SK-N-SH treated with all-trans-retinoic acid at 6 μM for 48 hours (cell line): Measurements from ENCODE around the gene CLSTN2.

Experiments
- ATAC-seq: fragments of 200-7000 bp; cut with Tn5 transposase; 3 replicates; pipeline ENCODE4 v1.9.1; 2020; ENCODE audit warnings: mild to moderate bottlenecking, moderate library complexity
- ARNTL ChIP-seq: fragments of 450-650 bp; formaldehyde crosslinking; IDR thresholded peaks from 2 replicates; pipeline ENCODE4 v1.5.0; 2020; ENCODE audit warnings: low read depth, mild to moderate bottlenecking, moderate library complexity, borderline replicate concordance
- BACH2 ChIP-seq: fragments of 250-450 bp; sonication (Bioruptor Pico); IDR thresholded peaks from 2 replicates; pipeline ENCODE4 v1.9.0; 2021; ENCODE audit warnings: mild to moderate bottlenecking, borderline replicate concordance
- CSDC2 ChIP-seq: fragments of 250-450 bp; sonication (Bioruptor Pico); IDR thresholded peaks from 2 replicates; pipeline ENCODE4 v1.5.0; 2020; ENCODE audit warnings: mild to moderate bottlenecking, moderate library complexity
- ESRRG ChIP-seq: fragments of 250-450 bp; sonication (Bioruptor Pico); IDR thresholded peaks from 2 replicates; pipeline ENCODE4 v1.6.1; 2021; ENCODE audit warnings: mild to moderate bottlenecking
- GLIS3 ChIP-seq: fragments of 250-450 bp; sonication (Bioruptor Pico); IDR thresholded peaks from 2 replicates; pipeline ENCODE4 v1.5.0; 2020; ENCODE audit warnings: mild to moderate bottlenecking, moderate library complexity
- ISL1 ChIP-seq: fragments of 250-450 bp; sonication (Bioruptor Pico); IDR thresholded peaks from 2 replicates; pipeline ENCODE4 v2.1.2; 2022; ENCODE audit warnings: mild to moderate bottlenecking, moderate library complexity
- OSR1 ChIP-seq: fragments of 250-450 bp; sonication (Bioruptor Pico); IDR thresholded peaks from 2 replicates; pipeline ENCODE4 v1.8.0; 2022; ENCODE audit warnings: moderate library complexity, mild to moderate bottlenecking, inconsistent platforms
- PPARA ChIP-seq: fragments of 250-450 bp; sonication (Bioruptor Pico); IDR thresholded peaks from 2 replicates; pipeline ENCODE4 v1.5.0; 2020; ENCODE audit warnings: mild to moderate bottlenecking, borderline replicate concordance
- RARB ChIP-seq: fragments of 250-450 bp; sonication (Bioruptor Pico); IDR thresholded peaks from 2 replicates; pipeline ENCODE4 v1.8.0; 2021; ENCODE audit warnings: mild to moderate bottlenecking, moderate library complexity
- SNAI2 ChIP-seq: fragments of 250-450 bp; sonication (Bioruptor Pico); IDR thresholded peaks from 2 replicates; pipeline ENCODE4 v1.5.0; 2020; ENCODE audit warnings: mild to moderate bottlenecking, moderate library complexity
- TCF4 ChIP-seq: fragments of 250-450 bp; sonication (Bioruptor Pico); IDR thresholded peaks from 2 replicates; pipeline ENCODE4 v1.8.0; 2021; ENCODE audit warnings: mild to moderate bottlenecking, moderate library complexity, borderline replicate concordance
- TOX ChIP-seq: fragments of 250-450 bp; sonication (Bioruptor Pico); IDR thresholded peaks from 2 replicates; pipeline ENCODE4 v1.8.0; 2021; ENCODE audit warnings: mild to moderate bottlenecking, moderate library complexity, borderline replicate concordance
- ZC3H10 ChIP-seq: fragments of 250-450 bp; sonication (Bioruptor Pico); IDR thresholded peaks from 2 replicates; pipeline ENCODE4 v1.5.1; 2021; ENCODE audit warnings: mild to moderate bottlenecking, moderate library complexity
- ZFP3 ChIP-seq: fragments of 250-450 bp; sonication (Bioruptor Pico); IDR thresholded peaks from 2 replicates; pipeline ENCODE4 v1.5.0; 2020; ENCODE audit warnings: mild to moderate bottlenecking, moderate library complexity
- ZFP30 ChIP-seq: fragments of 450-650 bp; formaldehyde crosslinking; IDR thresholded peaks from 2 replicates; pipeline ENCODE4 v1.5.0; 2022; ENCODE audit warnings: mild to moderate bottlenecking, moderate library complexity
- ZNF565 ChIP-seq: fragments of 450-650 bp; formaldehyde crosslinking; conservative IDR thresholded peaks from 2 replicates; pipeline ENCODE4 v1.5.0; 2020; ENCODE audit warnings: low read depth, mild to moderate bottlenecking, moderate library complexity
- ZNF70 ChIP-seq: fragments of 450-650 bp; formaldehyde crosslinking; IDR thresholded peaks from 2 replicates; pipeline ENCODE4 v1.5.0; 2020; ENCODE audit warnings: mild to moderate bottlenecking, moderate library complexity
- ZNF8 ChIP-seq: fragments of 450-650 bp; formaldehyde crosslinking; IDR thresholded peaks from 2 replicates; pipeline ENCODE4 v1.5.0; 2020; ENCODE audit warnings: mild to moderate bottlenecking, moderate library complexity
- TF ChIP-seq, protein P1 (sequence below): fragments of 250-450 bp; sonication (Bioruptor Pico); IDR thresholded peaks from 2 replicates; pipeline ENCODE4 v1.5.1; 2021; ENCODE audit warnings: mild to moderate bottlenecking, moderate library complexity
- TF ChIP-seq, protein P2 (sequence below): fragments of 250-450 bp; sonication (Bioruptor Pico); IDR thresholded peaks from 2 replicates; pipeline ENCODE4 v1.5.1; 2020; ENCODE audit warnings: low read depth, mild to moderate bottlenecking, moderate library complexity
- TF ChIP-seq, protein P3 (sequence below): fragments of 250-450 bp; sonication (Bioruptor Pico); IDR thresholded peaks from 2 replicates; pipeline ENCODE4 v1.8.0; 2021; ENCODE audit warnings: low read depth, mild to moderate bottlenecking, moderate library complexity, borderline replicate concordance
- TF ChIP-seq, protein P4 (sequence below): fragments of 250-450 bp; sonication (Bioruptor Pico); IDR thresholded peaks from 2 replicates; pipeline ENCODE4 v1.5.0; 2020; ENCODE audit warnings: mild to moderate bottlenecking, moderate library complexity
- TF ChIP-seq, protein P5 (sequence below): fragments of 250-450 bp; sonication (Bioruptor Pico); IDR thresholded peaks from 2 replicates; pipeline ENCODE4 v1.8.0; 2020; ENCODE audit warnings: mild to moderate bottlenecking, moderate library complexity, borderline replicate concordance

The CLSTN2 gene

DNA sequence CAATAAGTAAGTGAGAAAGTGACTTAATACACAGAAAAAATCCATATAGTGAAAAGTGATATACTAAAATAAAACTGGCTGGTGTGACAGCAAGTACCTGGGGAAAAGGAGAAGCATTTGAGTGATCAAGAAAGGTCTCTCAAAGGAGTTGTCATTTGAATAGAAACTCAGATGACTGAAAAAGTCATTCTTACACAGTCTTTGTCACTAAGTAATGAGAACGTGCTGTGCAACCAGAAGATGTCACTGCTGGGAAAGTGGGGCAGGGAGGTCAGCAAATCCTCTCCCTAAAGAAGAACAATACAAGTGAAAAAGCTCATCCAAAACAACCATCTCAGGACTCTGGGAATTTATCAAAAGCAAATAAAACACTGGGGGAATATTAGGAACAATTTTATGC lies 425.3 kb downstream of the CLSTN2 start:
- no peak for ATAC-seq
- no peak for TF ChIP-seq BACH2 (CRISPR knock-in tag)
- TF ChIP-seq ZNF70 (CRISPR knock-in tag): no peak
- TF ChIP-seq TOX (CRISPR knock-in tag): no peak
- TF ChIP-seq, protein P1, sequence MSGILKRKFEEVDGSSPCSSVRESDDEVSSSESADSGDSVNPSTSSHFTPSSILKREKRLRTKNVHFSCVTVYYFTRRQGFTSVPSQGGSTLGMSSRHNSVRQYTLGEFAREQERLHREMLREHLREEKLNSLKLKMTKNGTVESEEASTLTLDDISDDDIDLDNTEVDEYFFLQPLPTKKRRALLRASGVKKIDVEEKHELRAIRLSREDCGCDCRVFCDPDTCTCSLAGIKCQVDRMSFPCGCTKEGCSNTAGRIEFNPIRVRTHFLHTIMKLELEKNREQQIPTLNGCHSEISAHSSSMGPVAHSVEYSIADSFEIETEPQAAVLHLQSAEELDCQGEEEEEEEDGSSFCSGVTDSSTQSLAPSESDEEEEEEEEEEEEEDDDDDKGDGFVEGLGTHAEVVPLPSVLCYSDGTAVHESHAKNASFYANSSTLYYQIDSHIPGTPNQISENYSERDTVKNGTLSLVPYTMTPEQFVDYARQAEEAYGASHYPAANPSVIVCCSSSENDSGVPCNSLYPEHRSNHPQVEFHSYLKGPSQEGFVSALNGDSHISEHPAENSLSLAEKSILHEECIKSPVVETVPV: no peak
- TF ChIP-seq, protein P2, sequence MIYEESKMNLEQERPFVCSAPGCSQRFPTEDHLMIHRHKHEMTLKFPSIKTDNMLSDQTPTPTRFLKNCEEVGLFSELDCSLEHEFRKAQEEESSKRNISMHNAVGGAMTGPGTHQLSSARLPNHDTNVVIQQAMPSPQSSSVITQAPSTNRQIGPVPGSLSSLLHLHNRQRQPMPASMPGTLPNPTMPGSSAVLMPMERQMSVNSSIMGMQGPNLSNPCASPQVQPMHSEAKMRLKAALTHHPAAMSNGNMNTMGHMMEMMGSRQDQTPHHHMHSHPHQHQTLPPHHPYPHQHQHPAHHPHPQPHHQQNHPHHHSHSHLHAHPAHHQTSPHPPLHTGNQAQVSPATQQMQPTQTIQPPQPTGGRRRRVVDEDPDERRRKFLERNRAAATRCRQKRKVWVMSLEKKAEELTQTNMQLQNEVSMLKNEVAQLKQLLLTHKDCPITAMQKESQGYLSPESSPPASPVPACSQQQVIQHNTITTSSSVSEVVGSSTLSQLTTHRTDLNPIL (CRISPR knock-in tag): no peak
- TF ChIP-seq PPARA (CRISPR knock-in tag): no peak
- TF ChIP-seq, protein P3, sequence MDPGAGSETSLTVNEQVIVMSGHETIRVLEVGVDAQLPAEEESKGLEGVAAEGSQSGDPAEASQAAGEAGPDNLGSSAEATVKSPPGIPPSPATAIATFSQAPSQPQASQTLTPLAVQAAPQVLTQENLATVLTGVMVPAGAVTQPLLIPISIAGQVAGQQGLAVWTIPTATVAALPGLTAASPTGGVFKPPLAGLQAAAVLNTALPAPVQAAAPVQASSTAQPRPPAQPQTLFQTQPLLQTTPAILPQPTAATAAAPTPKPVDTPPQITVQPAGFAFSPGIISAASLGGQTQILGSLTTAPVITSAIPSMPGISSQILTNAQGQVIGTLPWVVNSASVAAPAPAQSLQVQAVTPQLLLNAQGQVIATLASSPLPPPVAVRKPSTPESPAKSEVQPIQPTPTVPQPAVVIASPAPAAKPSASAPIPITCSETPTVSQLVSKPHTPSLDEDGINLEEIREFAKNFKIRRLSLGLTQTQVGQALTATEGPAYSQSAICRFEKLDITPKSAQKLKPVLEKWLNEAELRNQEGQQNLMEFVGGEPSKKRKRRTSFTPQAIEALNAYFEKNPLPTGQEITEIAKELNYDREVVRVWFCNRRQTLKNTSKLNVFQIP (CRISPR knock-in tag): no peak
- no peak for TF ChIP-seq TCF4 (CRISPR knock-in tag)
- no peak for TF ChIP-seq ZNF8 (CRISPR knock-in tag)
- TF ChIP-seq, protein P4, sequence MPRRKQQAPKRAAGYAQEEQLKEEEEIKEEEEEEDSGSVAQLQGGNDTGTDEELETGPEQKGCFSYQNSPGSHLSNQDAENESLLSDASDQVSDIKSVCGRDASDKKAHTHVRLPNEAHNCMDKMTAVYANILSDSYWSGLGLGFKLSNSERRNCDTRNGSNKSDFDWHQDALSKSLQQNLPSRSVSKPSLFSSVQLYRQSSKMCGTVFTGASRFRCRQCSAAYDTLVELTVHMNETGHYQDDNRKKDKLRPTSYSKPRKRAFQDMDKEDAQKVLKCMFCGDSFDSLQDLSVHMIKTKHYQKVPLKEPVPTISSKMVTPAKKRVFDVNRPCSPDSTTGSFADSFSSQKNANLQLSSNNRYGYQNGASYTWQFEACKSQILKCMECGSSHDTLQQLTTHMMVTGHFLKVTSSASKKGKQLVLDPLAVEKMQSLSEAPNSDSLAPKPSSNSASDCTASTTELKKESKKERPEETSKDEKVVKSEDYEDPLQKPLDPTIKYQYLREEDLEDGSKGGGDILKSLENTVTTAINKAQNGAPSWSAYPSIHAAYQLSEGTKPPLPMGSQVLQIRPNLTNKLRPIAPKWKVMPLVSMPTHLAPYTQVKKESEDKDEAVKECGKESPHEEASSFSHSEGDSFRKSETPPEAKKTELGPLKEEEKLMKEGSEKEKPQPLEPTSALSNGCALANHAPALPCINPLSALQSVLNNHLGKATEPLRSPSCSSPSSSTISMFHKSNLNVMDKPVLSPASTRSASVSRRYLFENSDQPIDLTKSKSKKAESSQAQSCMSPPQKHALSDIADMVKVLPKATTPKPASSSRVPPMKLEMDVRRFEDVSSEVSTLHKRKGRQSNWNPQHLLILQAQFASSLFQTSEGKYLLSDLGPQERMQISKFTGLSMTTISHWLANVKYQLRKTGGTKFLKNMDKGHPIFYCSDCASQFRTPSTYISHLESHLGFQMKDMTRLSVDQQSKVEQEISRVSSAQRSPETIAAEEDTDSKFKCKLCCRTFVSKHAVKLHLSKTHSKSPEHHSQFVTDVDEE (CRISPR knock-in tag): no peak
- TF ChIP-seq GLIS3: no peak
- TF ChIP-seq RARB (CRISPR knock-in tag): no peak
- TF ChIP-seq ZC3H10: no peak
- TF ChIP-seq SNAI2 (CRISPR knock-in tag): no peak
- TF ChIP-seq ZNF565 (CRISPR knock-in tag): no peak
- TF ChIP-seq, protein P5, sequence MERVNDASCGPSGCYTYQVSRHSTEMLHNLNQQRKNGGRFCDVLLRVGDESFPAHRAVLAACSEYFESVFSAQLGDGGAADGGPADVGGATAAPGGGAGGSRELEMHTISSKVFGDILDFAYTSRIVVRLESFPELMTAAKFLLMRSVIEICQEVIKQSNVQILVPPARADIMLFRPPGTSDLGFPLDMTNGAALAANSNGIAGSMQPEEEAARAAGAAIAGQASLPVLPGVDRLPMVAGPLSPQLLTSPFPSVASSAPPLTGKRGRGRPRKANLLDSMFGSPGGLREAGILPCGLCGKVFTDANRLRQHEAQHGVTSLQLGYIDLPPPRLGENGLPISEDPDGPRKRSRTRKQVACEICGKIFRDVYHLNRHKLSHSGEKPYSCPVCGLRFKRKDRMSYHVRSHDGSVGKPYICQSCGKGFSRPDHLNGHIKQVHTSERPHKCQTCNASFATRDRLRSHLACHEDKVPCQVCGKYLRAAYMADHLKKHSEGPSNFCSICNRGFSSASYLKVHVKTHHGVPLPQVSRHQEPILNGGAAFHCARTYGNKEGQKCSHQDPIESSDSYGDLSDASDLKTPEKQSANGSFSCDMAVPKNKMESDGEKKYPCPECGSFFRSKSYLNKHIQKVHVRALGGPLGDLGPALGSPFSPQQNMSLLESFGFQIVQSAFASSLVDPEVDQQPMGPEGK (CRISPR knock-in tag): no peak
- TF ChIP-seq ESRRG (CRISPR knock-in tag): no peak

DNA sequence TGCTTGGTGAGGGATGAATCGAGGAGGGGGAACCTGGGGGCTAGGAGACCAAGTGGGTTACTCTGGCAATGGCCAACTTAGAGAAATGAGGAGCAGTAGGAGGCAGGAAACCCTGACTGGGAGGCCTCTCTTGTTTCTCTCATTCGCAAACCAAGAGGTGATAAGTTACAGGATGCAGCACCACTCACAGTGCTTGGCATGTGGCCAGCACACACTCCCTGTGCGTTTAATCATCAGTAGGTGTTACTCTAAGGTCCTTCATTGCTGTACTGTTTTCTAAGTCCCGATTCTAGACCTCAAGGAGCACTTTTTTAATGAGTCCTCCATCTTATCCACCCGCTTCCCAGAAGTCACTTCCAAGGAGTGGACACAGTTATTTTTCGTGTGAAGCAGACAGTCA lies 428.8 kb downstream of the CLSTN2 start:
- TF ChIP-seq ZNF70 (CRISPR knock-in tag) (no peak), ZNF8 (CRISPR knock-in tag) (no peak), TOX (CRISPR knock-in tag) (no peak), ARNTL (CRISPR knock-in tag) (no peak), ISL1 (CRISPR knock-in tag) (no peak), ZNF565 (CRISPR knock-in tag) (no peak), OSR1 (CRISPR knock-in tag) (no peak), GLIS3 (no peak), TCF4 (CRISPR knock-in tag) (no peak), ZFP3 (CRISPR knock-in tag) (no peak), BACH2 (CRISPR knock-in tag) (no peak), CSDC2 (no peak), ZFP30 (CRISPR knock-in tag) (no peak)
- TF ChIP-seq, protein P1: no peak
- TF ChIP-seq, protein P5 (CRISPR knock-in tag): no peak
- TF ChIP-seq, protein P2 (CRISPR knock-in tag): no peak
- TF ChIP-seq, protein P3 (CRISPR knock-in tag): no peak
- ATAC-seq: no peak
